CMK (cell line): ENCODE data around the gene CPNE9.

ENCODE experiments used
- DNase-seq: peaks from one replicate; pipeline ENCODE4 v3.0.0-alpha.2; 2010; ENCODE audit warnings: low read depth

Gene CPNE9

DNA sequence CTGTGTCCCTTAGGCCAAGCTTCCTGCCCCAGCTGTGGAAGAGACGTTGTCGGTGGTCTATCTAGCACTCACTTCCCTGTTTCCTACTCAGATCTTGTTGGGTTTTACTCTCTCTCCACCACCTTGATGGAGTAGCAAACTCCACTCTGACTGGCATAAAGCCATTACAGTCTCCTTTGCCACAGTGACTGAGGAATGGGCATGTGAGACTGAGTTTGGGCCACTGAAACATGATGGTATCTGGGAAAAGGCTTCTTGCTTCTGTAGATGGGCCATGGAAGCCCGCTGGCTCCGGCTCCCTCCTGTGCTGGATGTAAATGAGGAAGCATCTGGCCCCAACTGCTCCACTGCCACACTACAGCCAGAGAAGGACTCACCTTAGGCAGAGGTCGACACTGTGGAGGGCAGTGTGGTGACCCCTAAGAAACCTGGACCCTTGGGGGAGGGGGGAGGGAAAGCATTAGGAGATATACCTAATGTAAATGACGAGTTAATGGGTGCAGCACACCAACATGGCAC is 75.5 kb downstream of the CPNE9 start:
- no peak for DNase-seq
